Measurements from ENCODE around the gene SYNE1.
"Not testable (repeated sequence)": the region's sequence is repeated elsewhere in the genome, so short reads cannot be mapped to it uniquely, and the experiment has no call there.

SYNE1 gene

GRCh38 chr6:152491501-152491900 is 145.7 kb downstream of the SYNE1 start:
- DNase-seq (ENCODE audit: low read depth) = not testable (repeated sequence)

GRCh38 chr6:152490971-152491378 is 146.2 kb downstream of the SYNE1 start:
- DNase-seq (ENCODE audit: low read depth) = not testable (repeated sequence)

- DNase-seq (ENCODE audit: low read depth) = no peak
These were observed 152.4 kb downstream of the SYNE1 start for GRCh38 chr6:152484806-152485205.

GRCh38 chr6:152482289-152482688 is 154.9 kb downstream of the SYNE1 start:
- no peak for DNase-seq (ENCODE audit: low read depth)

GRCh38 chr6:152478377-152479010 is 158.7 kb downstream of the SYNE1 start:
- DNase-seq (ENCODE audit: low read depth) = no peak

- DNase-seq (ENCODE audit: low read depth) = no peak
These were observed 162.8 kb downstream of the SYNE1 start for GRCh38 chr6:152474354-152474753.

- DNase-seq (ENCODE audit: low read depth) = no peak
These were observed 164.8 kb downstream of the SYNE1 start for GRCh38 chr6:152472325-152472724.

GRCh38 chr6:152471456-152472265 is 165.5 kb downstream of the SYNE1 start:
- DNase-seq (ENCODE audit: low read depth) = no peak

- DNase-seq (ENCODE audit: low read depth) = no peak
These were observed 174.0 kb downstream of the SYNE1 start for GRCh38 chr6:152463164-152463563.

- DNase-seq (ENCODE audit: low read depth) = no peak
These were observed 174.4 kb downstream of the SYNE1 start for GRCh38 chr6:152462716-152463115.

- no peak for DNase-seq (ENCODE audit: low read depth)
These were observed 175.6 kb downstream of the SYNE1 start for GRCh38 chr6:152461556-152461955.

- DNase-seq (ENCODE audit: low read depth) = no peak
These were observed 178.2 kb downstream of the SYNE1 start for GRCh38 chr6:152458648-152459644.

- DNase-seq (ENCODE audit: low read depth) = no peak
These were observed 179.1 kb downstream of the SYNE1 start for GRCh38 chr6:152457949-152458624.

- no peak for DNase-seq (ENCODE audit: low read depth)
These were observed 183.2 kb downstream of the SYNE1 start for GRCh38 chr6:152454003-152454402.

- no peak for DNase-seq (ENCODE audit: low read depth)
These were observed 183.7 kb downstream of the SYNE1 start for GRCh38 chr6:152453421-152453820.

GRCh38 chr6:152452639-152453038 is 184.5 kb downstream of the SYNE1 start:
- DNase-seq (ENCODE audit: low read depth) = no peak

GRCh38 chr6:152450519-152450918 is 186.6 kb downstream of the SYNE1 start:
- no peak for DNase-seq (ENCODE audit: low read depth)

GRCh38 chr6:152441902-152442301 is 195.3 kb downstream of the SYNE1 start:
- DNase-seq (ENCODE audit: low read depth) = no peak

GRCh38 chr6:152435816-152436215 is 201.3 kb downstream of the SYNE1 start:
- DNase-seq (ENCODE audit: low read depth) = no peak

GRCh38 chr6:152432758-152433157 is 204.4 kb downstream of the SYNE1 start:
- DNase-seq (ENCODE audit: low read depth) = no peak

GRCh38 chr6:152428126-152428525 is 209.0 kb downstream of the SYNE1 start:
- DNase-seq (ENCODE audit: low read depth) = no peak

- DNase-seq (ENCODE audit: low read depth) = no peak
These were observed 210.9 kb downstream of the SYNE1 start for GRCh38 chr6:152426276-152426675.

Data from activated gamma-delta T cell treated with anti-CD3 and anti-CD28 coated beads, Interleukin-2, amount 50 U/mL, for 16 hours (primary cell).